GM12878 (cell line): ENCODE results near the gene FGD4.

ENCODE experiments used
- CREB1 ChIP-seq: IDR thresholded peaks from 2 replicates; pipeline ENCODE4 v1.6.1; 2012; ENCODE audit warnings: low read depth, mild to moderate bottlenecking, inconsistent platforms
- EP300 ChIP-seq, 2 experiments: fragments of 150-350 bp in 1 of 2; IDR thresholded peaks; 2 replicates each; pipeline ENCODE4 v1.6.1; 2011 to 2012; ENCODE audit warnings: low read depth in 2 of 2, low read length in 2 of 2, borderline replicate concordance in 1 of 2, improper control_type of control experiment in 1 of 2, inconsistent platforms in 1 of 2; ENCODE audit not compliant: control insufficient read depth in 1 of 2
- ETV6 ChIP-seq, 2 experiments: fragments of 450-650 bp in 1 of 2; IDR thresholded peaks in 1 of 2; conservative IDR thresholded peaks in 1 of 2; 2 replicates each; pipeline ENCODE4 v1.6.1; 2014; ENCODE audit warnings: antibody characterized with exemption in 1 of 2, borderline replicate concordance in 1 of 2, low read depth in 1 of 2, mild to moderate bottlenecking in 1 of 2, moderate library complexity in 1 of 2
- EZH2 ChIP-seq: IDR thresholded peaks from 2 replicates; pipeline ENCODE4 v1.6.1; 2012; ENCODE audit warnings: low read depth, mild to moderate bottlenecking, control low read depth, inconsistent platforms, low read length, borderline replicate concordance; ENCODE audit not compliant: control insufficient read depth
- JUND ChIP-seq: IDR thresholded peaks from 2 replicates; pipeline ENCODE4 v1.6.1; 2012; ENCODE audit warnings: low read depth, mild to moderate bottlenecking, low read length, improper control_type of control experiment, moderate library complexity
- MXI1 ChIP-seq: fragments of 150-350 bp; IDR thresholded peaks from 2 replicates; pipeline ENCODE4 v1.6.1; 2011; ENCODE audit warnings: low read depth, mild to moderate bottlenecking, inconsistent platforms, low read length, improper control_type of control experiment
- NBN ChIP-seq: fragments of 450-650 bp; IDR thresholded peaks from 2 replicates; pipeline ENCODE4 v1.6.1; 2016
- NFYB ChIP-seq: IDR thresholded peaks from 2 replicates; pipeline ENCODE4 v1.6.1; 2011; ENCODE audit warnings: low read depth, mild to moderate bottlenecking, low read length, improper control_type of control experiment, moderate library complexity; ENCODE audit not compliant: insufficient read depth
- POLR2A ChIP-seq: IDR thresholded peaks from 2 replicates; pipeline ENCODE4 v1.6.1; 2011; ENCODE audit warnings: low read depth, mild to moderate bottlenecking, low read length
- TCF7 ChIP-seq: IDR thresholded peaks from 2 replicates; pipeline ENCODE4 v1.6.1; 2014; ENCODE audit warnings: antibody characterized with exemption, borderline replicate concordance
- USF1 ChIP-seq: IDR thresholded peaks from 2 replicates; pipeline ENCODE4 v1.6.1; 2011; ENCODE audit warnings: borderline replicate concordance, low read depth, mild to moderate bottlenecking, moderate library complexity, mixed read lengths, low read length; ENCODE audit not compliant: insufficient read depth; ENCODE audit errors: extremely low read length
- TF ChIP-seq, protein P1 (sequence below), 3 experiments: IDR thresholded peaks in 2 of 3; conservative IDR thresholded peaks in 1 of 3; 2 replicates each; pipeline ENCODE4 v1.5.1; 2011; ENCODE audit warnings: low read depth in 3 of 3, low read length in 3 of 3, mild to moderate bottlenecking in 3 of 3, control low read depth in 2 of 3, moderate library complexity in 2 of 3, inconsistent platforms in 1 of 3, mixed read lengths in 1 of 3; ENCODE audit not compliant: control insufficient read depth in 2 of 3, insufficient read depth in 1 of 3; ENCODE audit errors: extremely low read depth in 1 of 3
- TF ChIP-seq, protein P2 (sequence below): fragments of 450-650 bp; IDR thresholded peaks from 2 replicates; pipeline ENCODE4 v1.6.1; 2017; ENCODE audit warnings: mild to moderate bottlenecking, low read depth, inconsistent platforms; ENCODE audit not compliant: poor library complexity, severe bottlenecking
- TF ChIP-seq, protein P3 (sequence below): IDR thresholded peaks from 2 replicates; pipeline ENCODE4 v1.6.1; 2011; ENCODE audit warnings: low read depth, low read length, improper control_type of control experiment, borderline replicate concordance

DNA sequence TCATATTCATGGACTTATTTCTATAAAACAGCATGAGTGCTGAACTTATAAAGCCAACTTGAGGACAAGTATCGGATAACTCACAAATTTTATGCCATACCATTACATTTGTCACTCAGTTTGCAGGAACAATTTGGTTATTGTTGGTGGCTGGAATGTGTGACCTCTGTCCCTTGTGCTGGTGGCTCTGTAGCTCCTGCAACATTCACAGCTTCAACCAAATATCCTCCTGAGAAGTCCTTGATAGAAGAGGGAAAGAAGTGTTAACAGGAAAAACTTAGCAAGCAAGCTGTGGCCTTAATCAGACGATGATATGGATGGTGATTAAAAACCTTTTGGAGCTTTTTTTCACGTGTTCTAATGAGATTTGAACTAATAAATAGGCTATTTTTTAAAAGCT is 218.8 kb downstream of the FGD4 start:
- TF ChIP-seq, protein P1, sequence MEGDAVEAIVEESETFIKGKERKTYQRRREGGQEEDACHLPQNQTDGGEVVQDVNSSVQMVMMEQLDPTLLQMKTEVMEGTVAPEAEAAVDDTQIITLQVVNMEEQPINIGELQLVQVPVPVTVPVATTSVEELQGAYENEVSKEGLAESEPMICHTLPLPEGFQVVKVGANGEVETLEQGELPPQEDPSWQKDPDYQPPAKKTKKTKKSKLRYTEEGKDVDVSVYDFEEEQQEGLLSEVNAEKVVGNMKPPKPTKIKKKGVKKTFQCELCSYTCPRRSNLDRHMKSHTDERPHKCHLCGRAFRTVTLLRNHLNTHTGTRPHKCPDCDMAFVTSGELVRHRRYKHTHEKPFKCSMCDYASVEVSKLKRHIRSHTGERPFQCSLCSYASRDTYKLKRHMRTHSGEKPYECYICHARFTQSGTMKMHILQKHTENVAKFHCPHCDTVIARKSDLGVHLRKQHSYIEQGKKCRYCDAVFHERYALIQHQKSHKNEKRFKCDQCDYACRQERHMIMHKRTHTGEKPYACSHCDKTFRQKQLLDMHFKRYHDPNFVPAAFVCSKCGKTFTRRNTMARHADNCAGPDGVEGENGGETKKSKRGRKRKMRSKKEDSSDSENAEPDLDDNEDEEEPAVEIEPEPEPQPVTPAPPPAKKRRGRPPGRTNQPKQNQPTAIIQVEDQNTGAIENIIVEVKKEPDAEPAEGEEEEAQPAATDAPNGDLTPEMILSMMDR (IDR thresholded peaks at IDR 0.05 in 2 of 3, conservative IDR thresholded peaks at IDR 0.05 in 1 of 3; ENCODE audit: control insufficient read depth in 2 of 3, extremely low read depth in 1 of 3, insufficient read depth in 1 of 3, low read depth in 3 of 3, low read length in 3 of 3): no peak
- TF ChIP-seq TCF7: no peak
- TF ChIP-seq, protein P2, sequence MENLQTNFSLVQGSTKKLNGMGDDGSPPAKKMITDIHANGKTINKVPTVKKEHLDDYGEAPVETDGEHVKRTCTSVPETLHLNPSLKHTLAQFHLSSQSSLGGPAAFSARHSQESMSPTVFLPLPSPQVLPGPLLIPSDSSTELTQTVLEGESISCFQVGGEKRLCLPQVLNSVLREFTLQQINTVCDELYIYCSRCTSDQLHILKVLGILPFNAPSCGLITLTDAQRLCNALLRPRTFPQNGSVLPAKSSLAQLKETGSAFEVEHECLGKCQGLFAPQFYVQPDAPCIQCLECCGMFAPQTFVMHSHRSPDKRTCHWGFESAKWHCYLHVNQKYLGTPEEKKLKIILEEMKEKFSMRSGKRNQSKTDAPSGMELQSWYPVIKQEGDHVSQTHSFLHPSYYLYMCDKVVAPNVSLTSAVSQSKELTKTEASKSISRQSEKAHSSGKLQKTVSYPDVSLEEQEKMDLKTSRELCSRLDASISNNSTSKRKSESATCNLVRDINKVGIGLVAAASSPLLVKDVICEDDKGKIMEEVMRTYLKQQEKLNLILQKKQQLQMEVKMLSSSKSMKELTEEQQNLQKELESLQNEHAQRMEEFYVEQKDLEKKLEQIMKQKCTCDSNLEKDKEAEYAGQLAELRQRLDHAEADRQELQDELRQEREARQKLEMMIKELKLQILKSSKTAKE: no peak
- no peak for TF ChIP-seq EZH2
- TF ChIP-seq POLR2A: no peak
- no peak for TF ChIP-seq MXI1
- no peak for TF ChIP-seq ETV6 (conservative IDR thresholded peaks at IDR 0.05 in 1 of 2, IDR thresholded peaks at IDR 0.05 in 1 of 2; ENCODE audit: borderline replicate concordance in 1 of 2, low read depth in 1 of 2)
- TF ChIP-seq NFYB: no peak
- TF ChIP-seq, protein P3, sequence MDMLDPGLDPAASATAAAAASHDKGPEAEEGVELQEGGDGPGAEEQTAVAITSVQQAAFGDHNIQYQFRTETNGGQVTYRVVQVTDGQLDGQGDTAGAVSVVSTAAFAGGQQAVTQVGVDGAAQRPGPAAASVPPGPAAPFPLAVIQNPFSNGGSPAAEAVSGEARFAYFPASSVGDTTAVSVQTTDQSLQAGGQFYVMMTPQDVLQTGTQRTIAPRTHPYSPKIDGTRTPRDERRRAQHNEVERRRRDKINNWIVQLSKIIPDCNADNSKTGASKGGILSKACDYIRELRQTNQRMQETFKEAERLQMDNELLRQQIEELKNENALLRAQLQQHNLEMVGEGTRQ: no peak
- TF ChIP-seq JUND: no peak
- no peak for TF ChIP-seq USF1
- TF ChIP-seq NBN: no peak
- TF ChIP-seq EP300 (IDR thresholded peaks at IDR 0.05; ENCODE audit: borderline replicate concordance in 1 of 2, control insufficient read depth in 1 of 2, low read depth in 2 of 2, low read length in 2 of 2): no peak
- TF ChIP-seq CREB1: no peak
